CD4-positive, alpha-beta T cell treated with Interleukin-12 subunit alpha and Interleukin-12 subunit beta, for 1 hour (primary cell): Measurements from ENCODE around the gene PARD6A.

Source experiments
- DNase-seq: peaks from one replicate; pipeline ENCODE4 v3.0.0-alpha.2; 2020

Gene PARD6A

GRCh38 chr16:67697422-67698185 is 36.8 kb downstream of the PARD6A start:
- DNase-seq = no peak

- DNase-seq = no peak
These were observed 38.5 kb downstream of the PARD6A start for GRCh38 chr16:67699265-67699664.

GRCh38 chr16:67701420-67701819 is 40.7 kb downstream of the PARD6A start:
- no peak for DNase-seq

GRCh38 chr16:67702130-67702529 is 41.4 kb downstream of the PARD6A start:
- no peak for DNase-seq

- DNase-seq = peak; percentile 12
These were observed 42.9 kb downstream of the PARD6A start for GRCh38 chr16:67703626-67704025.

- no peak for DNase-seq
These were observed 43.4 kb downstream of the PARD6A start for GRCh38 chr16:67704110-67704509.

GRCh38 chr16:67707210-67707609 is 46.5 kb downstream of the PARD6A start:
- DNase-seq = no peak

GRCh38 chr16:67707790-67708189 is 47.0 kb downstream of the PARD6A start:
- no peak for DNase-seq

GRCh38 chr16:67708368-67708771 is 47.6 kb downstream of the PARD6A start:
- DNase-seq = no peak

GRCh38 chr16:67709050-67709449 is 48.3 kb downstream of the PARD6A start:
- no peak for DNase-seq

- no peak for DNase-seq
These were observed 49.8 kb downstream of the PARD6A start for GRCh38 chr16:67710607-67711006.
